ENCODE measurements around the gene SRSF1.
"Not testable (repeated sequence)": the region's sequence is repeated elsewhere in the genome, so short reads cannot be mapped to it uniquely, and the experiment has no call there.

SRSF1 gene

GRCh38 chr17:57988301-57989250 lies 18.5 kb downstream of the SRSF1 start:
- DNase-seq, result peak; percentile 85 to 89
- peak; percentile 84 for TF ChIP-seq POLR2A (IDR thresholded peaks at IDR 0.05; ENCODE audit: low read length)
- TF ChIP-seq GATA1 (IDR thresholded peaks at IDR 0.05; ENCODE audit: low read depth, low read length), result no peak

- peak; percentile 88 to 91 for DNase-seq
- TF ChIP-seq GATA1 (IDR thresholded peaks at IDR 0.05; ENCODE audit: low read depth, low read length), result no peak
- TF ChIP-seq POLR2A (IDR thresholded peaks at IDR 0.05; ENCODE audit: low read length), result no peak
Observed at GRCh38 chr17:57987581-57988300, 19.3 kb downstream of the SRSF1 start, which contains the start of gene VEZF1. VEZF1 (minus strand) TSS chr17:57988254; CDS start chr17:57988111, 143 bp downstream.

- peak; percentile 59 to 71 for DNase-seq
- TF ChIP-seq POLR2A (IDR thresholded peaks at IDR 0.05; ENCODE audit: low read length) (no peak), GATA1 (IDR thresholded peaks at IDR 0.05; ENCODE audit: low read depth, low read length) (no peak)
Observed at GRCh38 chr17:57986841-57987580, 20.0 kb downstream of the SRSF1 start.

GRCh38 chr17:57985675-57985974 lies 21.4 kb downstream of the SRSF1 start:
- peak in 1 of 2 experiments; percentile 31 for DNase-seq
- no peak for TF ChIP-seq POLR2A (IDR thresholded peaks at IDR 0.05; ENCODE audit: low read length)
- no peak for TF ChIP-seq GATA1 (IDR thresholded peaks at IDR 0.05; ENCODE audit: low read depth, low read length)

GRCh38 chr17:57984936-57985674 lies 21.9 kb downstream of the SRSF1 start:
- DNase-seq, result no peak

GRCh38 chr17:57984261-57984890 lies 22.7 kb downstream of the SRSF1 start:
- TF ChIP-seq POLR2A (IDR thresholded peaks at IDR 0.05; ENCODE audit: low read length) (no peak), GATA1 (IDR thresholded peaks at IDR 0.05; ENCODE audit: low read depth, low read length) (no peak)
- DNase-seq, result no peak

More at GRCh38 chr17:57984936-57985674, 21.9 kb downstream of the SRSF1 start:
- no peak for TF ChIP-seq POLR2A (IDR thresholded peaks at IDR 0.05; ENCODE audit: low read length)

GRCh38 chr17:57983446-57983845 lies 23.6 kb downstream of the SRSF1 start:
- TF ChIP-seq GATA1 (IDR thresholded peaks at IDR 0.05; ENCODE audit: low read depth, low read length), result no peak
- no peak for TF ChIP-seq POLR2A (IDR thresholded peaks at IDR 0.05; ENCODE audit: low read length)
- DNase-seq, result no peak

- TF ChIP-seq POLR2A (IDR thresholded peaks at IDR 0.05; ENCODE audit: low read length) (no peak), GATA1 (IDR thresholded peaks at IDR 0.05; ENCODE audit: low read depth, low read length) (no peak)
- no peak for DNase-seq
Observed at GRCh38 chr17:57982452-57983170, 24.4 kb downstream of the SRSF1 start.

- no peak for DNase-seq
- TF ChIP-seq POLR2A (IDR thresholded peaks at IDR 0.05; ENCODE audit: low read length) (no peak), GATA1 (IDR thresholded peaks at IDR 0.05; ENCODE audit: low read depth, low read length) (no peak)
Observed at GRCh38 chr17:57980522-57980921, 26.5 kb downstream of the SRSF1 start.

GRCh38 chr17:57979076-57979475 lies 28.0 kb downstream of the SRSF1 start:
- no peak for TF ChIP-seq POLR2A (IDR thresholded peaks at IDR 0.05; ENCODE audit: low read length)
- TF ChIP-seq GATA1 (IDR thresholded peaks at IDR 0.05; ENCODE audit: low read depth, low read length), result no peak
- no peak for DNase-seq

GRCh38 chr17:57976594-57976993 lies 30.5 kb downstream of the SRSF1 start:
- no peak for DNase-seq
- no peak for TF ChIP-seq POLR2A (IDR thresholded peaks at IDR 0.05; ENCODE audit: low read length)
- TF ChIP-seq GATA1 (IDR thresholded peaks at IDR 0.05; ENCODE audit: low read depth, low read length), result no peak

GRCh38 chr17:57975044-57975443 lies 32.0 kb downstream of the SRSF1 start:
- DNase-seq, result no peak
- TF ChIP-seq GATA1 (IDR thresholded peaks at IDR 0.05; ENCODE audit: low read depth, low read length) (no peak), POLR2A (IDR thresholded peaks at IDR 0.05; ENCODE audit: low read length) (no peak)

GRCh38 chr17:57974053-57974824 lies 32.8 kb downstream of the SRSF1 start:
- DNase-seq, result not testable (repeated sequence)
